UCSD-AML1 (cell line): Measurements from ENCODE around the gene MAPKAP1.

Experiments used
- DNase-seq: peaks from one replicate; lab custom pipeline; 2025; ENCODE audit not compliant: unreplicated experiment; lab: John Stamatoyannopoulos, UW

MAPKAP1 gene

GRCh38 chr9:125492719-125493118, 214.3 kb downstream of the MAPKAP1 start:
- DNase-seq: no peak

GRCh38 chr9:125487842-125488241, 219.2 kb downstream of the MAPKAP1 start:
- DNase-seq: no peak

GRCh38 chr9:125486576-125486975, 220.4 kb downstream of the MAPKAP1 start:
- DNase-seq: no peak

GRCh38 chr9:125486152-125486508, 220.9 kb downstream of the MAPKAP1 start:
- DNase-seq: no peak

GRCh38 chr9:125485471-125486151, 221.4 kb downstream of the MAPKAP1 start:
- no peak for DNase-seq

DNA sequence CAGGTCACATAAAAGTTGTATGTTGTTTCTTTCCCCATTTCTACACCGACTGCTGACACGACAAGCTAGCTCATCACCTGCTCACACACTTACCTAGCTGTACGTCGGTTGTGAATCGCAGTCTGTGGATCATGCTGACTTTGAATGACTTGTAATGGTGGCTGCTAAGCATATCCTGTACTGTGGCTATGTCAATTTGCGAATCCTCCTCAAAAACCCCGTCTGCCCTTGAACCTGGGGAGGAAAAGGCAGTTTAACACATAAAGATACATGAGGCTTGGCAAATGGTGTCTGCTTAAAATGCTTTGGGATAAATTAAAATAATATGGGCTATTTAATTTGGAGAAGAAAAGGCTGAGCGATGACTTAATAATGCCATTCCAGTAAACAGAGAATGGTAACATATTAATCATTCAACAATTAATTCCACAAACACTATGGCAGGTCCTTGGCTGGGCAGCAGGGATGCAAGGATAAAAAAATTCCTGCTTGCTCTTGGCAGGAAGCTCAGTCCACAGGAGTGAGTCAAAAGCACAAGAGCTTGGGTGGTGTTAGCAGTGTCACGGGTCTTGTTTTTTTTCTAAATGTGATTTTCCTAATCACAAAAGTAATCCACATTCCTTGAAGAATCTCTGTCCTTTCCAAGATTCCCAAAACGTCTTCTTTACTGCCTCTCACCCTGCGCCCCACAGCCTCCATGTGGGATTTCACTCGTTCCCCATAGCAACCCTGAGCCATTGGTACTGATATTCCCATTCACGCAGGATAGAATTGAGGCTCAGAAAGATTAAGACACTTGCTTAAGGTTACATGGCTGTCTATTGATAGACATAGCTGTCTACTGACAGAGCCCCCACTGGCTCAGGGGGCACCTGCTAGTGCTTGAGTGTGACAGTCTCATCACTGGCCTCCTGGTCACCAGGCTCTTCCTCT, 222.4 kb downstream of the MAPKAP1 start:
- no peak for DNase-seq

- no peak for DNase-seq
Measured at GRCh38 chr9:125483697-125484096, 223.3 kb downstream of the MAPKAP1 start.

DNA sequence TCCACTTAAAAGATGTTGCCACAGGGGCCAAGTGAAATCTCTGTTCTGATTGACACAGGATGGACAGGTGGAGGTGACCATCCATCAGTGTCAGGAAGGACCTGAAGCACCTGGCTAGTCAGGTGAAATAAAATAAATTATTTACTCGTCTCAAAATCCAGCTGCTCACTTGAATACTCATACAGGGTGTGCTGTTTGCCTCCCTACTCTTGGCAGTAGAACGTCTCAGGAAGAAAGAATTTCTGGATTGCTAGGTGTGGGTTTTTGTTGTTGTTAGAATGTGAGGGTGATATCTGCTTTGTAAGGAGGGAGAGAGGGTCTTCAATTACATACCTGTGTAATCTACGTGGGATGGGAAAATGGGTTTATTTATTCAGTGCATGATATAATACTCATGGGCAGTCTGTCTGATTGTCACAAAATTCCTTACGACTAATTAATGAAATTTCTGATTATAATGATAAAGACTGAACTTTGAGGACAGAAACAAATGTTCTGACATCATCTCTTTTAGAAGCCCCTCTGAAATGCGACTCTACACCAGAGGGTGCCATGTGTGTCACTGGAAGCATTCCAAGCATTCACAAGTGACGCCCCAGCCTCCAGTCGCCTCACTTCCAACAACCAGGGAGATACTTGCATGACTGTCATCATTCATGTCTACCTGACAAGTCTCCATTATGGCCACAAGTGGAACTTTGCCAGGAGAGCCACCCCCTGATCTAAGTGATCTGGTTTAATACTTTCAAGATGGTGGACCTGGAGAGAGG, 227.0 kb downstream of the MAPKAP1 start:
- no peak for DNase-seq

GRCh38 chr9:125477089-125477544, 229.9 kb downstream of the MAPKAP1 start:
- no peak for DNase-seq

DNA sequence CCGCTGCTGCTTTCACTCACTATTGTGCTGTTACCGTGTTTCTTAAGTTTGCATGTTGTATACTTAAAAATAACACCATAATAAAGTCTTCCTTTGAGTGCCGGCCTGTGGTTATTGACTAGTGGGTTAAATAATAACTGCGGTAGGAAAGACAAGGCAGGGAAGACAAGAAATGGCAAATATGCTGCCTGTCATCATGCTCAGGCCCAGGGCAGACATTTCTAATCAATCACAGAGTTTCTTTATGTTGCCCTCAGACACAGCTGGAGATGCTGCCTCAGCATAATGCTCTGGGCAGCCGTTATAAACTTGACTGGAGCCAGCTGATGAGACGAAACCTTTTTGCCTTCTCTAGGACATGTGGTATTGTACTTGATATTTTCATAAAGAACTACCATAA, 230.4 kb downstream of the MAPKAP1 start:
- no peak for DNase-seq

GRCh38 chr9:125475385-125475784, 231.6 kb downstream of the MAPKAP1 start:
- no peak for DNase-seq

GRCh38 chr9:125472926-125473701, 233.9 kb downstream of the MAPKAP1 start:
- DNase-seq: no peak

- DNase-seq: no peak
Measured at GRCh38 chr9:125472562-125472925, 234.5 kb downstream of the MAPKAP1 start.

DNA sequence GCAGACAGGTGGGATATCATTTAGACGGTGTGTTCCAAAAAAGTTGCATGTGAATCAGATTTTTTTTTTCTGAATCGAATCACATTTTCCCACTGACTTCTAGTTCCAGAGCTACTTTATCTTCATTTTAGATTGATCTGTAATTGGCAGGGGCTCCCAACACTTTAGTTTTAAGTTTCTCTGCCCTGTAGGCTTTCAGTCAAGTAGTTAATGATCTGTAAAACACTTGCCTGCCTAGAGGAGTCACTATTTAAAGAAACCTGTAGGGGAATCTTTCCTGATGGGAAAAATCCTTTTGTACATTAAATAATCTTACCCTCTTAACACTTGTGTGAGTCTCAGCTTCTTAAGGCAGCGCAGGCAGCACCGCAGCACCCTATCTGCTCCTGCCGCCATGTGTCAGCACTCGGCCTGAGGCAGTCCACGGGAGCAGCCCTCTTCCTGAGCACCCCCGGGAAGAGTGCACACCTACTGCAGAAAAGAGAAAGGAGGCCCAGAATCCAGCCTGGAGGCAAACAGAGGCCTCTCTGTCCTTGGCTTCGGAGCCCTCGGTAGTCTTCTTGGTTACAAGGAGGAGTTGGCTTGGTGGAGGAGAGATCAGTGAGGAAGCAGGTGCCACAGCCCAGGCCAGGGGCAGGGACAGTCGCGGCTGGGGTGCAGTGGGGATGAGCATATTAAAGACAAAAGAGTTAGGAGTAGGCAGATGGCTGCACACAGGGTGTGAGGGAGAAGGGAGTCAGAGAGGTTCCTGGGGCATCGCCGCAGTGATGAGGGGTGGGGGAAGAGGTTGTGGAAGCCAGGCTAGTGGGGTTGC, 236.0 kb downstream of the MAPKAP1 start:
- no peak for DNase-seq

DNA sequence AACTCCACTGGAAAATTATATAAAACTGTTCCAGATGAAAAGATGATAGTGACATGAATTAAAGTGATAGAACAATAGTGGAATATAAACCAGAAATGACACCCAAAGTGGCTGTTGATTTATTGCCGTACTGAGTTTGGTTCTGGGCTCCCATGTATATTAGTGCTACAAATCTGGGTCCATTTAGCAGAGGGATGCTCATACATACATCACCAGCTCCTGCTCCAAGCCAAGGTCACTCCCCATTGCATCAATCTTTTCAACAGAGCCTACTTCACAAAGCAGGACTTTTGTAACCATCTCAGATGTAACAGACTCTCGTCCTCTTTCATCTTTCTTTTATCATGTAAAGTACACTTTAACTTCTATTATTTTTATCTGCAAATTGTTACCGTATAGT, 236.8 kb downstream of the MAPKAP1 start:
- no peak for DNase-seq

DNA sequence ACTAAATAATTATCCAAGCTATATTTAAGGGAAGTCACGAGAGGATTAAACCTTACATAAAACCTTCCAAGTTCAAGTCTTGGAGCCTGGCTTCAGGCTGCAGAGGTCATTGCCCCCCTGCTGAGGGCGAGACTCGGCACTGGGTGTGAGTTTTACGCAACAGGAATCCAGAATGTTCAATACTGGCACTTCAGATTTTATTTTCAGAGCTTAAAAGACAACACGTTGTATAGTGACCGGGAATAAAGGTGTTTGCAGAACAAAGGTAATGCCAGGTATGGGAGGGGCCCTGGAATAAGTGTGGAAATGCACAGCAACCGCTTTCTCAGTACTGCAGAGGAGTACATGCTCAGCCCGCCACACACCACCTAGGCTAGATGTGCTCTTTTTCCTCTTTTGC, 238.4 kb downstream of the MAPKAP1 start:
- no peak for DNase-seq

DNA sequence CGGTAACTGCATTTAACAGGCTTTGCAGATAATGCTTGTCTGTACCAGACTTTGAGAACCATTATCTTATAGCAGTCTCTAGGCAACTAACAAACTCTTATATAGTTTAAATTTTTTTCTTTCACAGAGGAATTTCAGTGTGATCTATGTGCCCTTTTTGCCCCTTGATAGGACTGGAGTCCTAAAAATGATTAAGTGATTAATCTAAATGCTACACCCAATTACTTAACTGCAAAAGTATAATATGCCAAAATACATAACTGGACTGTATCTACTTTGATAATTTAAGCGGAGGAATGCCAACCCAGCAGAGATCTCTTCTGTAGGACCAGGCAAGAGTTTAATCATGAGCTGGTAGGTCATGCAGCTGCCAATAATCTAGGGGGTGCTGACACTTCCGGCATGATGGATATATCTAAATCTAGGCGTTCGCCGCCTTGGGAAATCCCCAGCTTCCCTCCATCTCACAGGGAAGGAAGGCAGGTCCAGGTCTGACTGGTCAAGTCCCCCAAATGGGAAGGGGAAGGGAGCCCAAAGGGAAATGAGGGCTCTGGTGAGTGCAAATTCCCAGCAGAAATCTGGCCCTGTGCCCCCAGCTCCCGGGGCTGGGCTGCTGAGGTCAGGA, 239.8 kb downstream of the MAPKAP1 start:
- DNase-seq: no peak

DNA sequence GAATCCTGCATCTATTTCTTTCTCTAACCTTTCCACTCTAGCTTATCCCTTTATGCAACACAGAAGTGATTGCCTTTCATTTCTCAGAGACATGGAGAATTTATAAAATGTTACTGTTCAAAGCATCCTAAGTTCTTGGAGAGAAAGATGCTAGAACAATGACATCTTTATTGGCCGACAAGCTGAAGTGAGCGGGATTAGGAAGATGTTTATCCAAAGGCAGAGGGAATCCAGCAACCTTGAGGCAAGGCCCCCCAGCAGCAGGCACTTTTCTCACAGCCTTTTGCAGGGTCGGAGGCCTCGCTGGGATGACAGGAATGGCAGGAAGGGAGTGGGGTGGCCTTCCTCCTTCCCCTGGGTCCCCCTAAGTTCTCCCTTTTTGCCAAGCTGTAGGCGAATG, 240.6 kb downstream of the MAPKAP1 start:
- DNase-seq: no peak

DNA sequence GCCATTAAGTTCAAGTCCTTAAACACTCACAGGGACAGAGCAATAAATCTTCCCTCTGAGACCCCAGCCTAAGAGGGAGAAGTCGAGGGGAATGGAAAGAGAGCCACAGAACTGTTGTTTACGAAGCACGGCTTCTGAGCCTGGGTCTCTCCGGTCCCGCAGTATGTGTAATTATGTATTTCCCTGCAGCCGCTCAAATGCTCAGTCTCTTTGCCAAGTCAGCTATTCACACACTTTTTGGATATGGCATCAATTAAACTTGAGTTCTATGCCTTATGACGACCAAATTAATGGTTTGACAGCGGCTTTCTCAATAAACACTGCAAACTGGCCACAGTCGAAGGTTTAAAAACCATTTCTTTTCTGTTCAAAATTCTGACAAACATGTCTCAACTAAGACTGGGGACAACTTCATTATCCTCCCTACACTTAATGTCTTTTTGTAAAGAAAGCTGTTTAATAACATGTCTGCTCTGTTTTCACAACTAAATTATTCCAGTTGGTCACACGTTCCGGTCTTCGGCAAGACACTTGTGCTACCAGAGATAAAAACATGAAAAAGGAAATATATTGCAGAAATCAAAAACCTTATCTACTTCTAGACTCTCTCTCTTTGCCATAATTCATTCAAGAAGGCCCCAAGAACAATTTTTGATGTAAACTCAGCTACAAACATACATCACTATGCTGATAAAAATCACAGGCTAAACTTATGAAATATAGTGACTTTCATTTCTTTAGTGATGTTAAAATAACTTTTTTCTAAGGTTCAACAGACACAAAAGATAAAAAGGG, 242.2 kb downstream of the MAPKAP1 start:
- no peak for DNase-seq
